CD4-positive, alpha-beta T cell treated with Interleukin-17A for 4 hours (primary cell): ENCODE measurements around the gene RNASEH1.

Source experiments
- DNase-seq: peaks from one replicate; pipeline ENCODE4 v3.0.0-alpha.2; 2020; ENCODE audit warnings: mixed read lengths

Gene RNASEH1

DNA sequence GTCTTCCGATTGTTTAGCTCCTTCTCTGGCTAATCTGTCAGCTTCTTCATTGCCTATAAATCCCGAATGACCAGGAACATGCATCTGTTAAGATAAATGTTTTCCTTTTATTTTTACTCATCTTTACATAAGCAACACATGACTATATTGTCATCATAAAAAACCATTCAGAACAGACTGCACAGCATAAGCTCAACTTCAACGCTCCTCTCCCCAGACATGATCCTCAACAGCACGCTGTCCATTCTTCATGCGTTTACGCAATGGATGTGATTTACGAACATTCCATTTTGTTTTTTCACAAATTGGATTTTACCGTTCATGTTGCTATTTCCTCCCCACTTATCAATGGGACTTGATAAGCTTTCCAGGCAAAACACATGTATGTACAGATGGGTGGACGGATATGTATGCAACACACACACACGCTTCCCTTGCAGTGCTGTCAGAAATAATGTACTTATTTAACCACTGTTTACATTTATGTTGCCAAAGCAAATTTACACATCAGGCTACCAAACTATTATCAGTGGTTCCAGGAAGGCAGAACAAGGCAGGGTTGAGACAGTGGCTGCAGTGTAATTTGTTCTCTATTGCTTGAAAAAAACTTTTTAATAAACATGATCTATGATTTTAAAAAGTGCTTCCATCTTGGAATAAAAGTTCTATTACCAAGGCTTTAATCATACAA, 12.2 kb downstream of the RNASEH1 start:
- DNase-seq, result no peak

GRCh38 chr2:3543023-3543683, 15.0 kb downstream of the RNASEH1 start:
- DNase-seq, result no peak

DNA sequence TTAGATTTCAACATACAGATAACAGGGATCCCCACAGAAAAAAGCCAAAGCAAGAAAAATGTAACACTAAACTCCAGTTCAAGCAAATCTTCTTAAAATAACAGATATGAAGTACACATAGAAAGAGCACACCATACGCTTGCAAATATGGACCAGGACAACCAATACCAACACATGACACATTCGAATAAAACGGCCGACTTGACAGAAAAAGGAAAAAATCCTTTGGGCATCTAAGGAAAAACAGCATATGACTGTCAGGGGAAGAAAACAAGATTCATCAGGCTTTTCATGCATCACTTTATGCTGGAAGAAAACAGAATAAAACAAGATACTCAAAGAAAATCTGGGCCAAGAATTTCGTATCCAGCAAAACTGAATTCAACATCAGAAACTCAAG, 16.0 kb downstream of the RNASEH1 start:
- DNase-seq, result no peak

DNA sequence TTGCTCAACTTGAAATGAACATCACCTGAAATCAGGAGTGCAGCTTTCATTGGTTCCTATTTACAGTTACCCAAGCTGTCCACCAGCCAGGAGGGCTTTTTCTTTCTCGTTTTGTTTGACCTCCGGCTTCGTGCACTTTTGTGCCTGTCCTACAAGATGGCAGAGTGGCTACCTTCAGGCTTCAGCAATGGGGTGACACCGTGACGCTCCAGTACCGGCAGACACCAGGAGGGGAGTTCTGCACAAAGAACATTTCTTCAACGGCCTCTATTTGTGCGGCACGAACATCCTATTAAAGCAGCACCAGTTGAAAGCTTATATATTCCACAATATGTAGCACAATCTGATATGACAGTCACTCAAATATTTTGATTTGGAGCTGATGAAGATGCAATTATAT, 18.3 kb downstream of the RNASEH1 start:
- DNase-seq, result no peak

GRCh38 chr2:3536682-3537632, 21.2 kb downstream of the RNASEH1 start:
- peak; percentile 27 for DNase-seq

DNA sequence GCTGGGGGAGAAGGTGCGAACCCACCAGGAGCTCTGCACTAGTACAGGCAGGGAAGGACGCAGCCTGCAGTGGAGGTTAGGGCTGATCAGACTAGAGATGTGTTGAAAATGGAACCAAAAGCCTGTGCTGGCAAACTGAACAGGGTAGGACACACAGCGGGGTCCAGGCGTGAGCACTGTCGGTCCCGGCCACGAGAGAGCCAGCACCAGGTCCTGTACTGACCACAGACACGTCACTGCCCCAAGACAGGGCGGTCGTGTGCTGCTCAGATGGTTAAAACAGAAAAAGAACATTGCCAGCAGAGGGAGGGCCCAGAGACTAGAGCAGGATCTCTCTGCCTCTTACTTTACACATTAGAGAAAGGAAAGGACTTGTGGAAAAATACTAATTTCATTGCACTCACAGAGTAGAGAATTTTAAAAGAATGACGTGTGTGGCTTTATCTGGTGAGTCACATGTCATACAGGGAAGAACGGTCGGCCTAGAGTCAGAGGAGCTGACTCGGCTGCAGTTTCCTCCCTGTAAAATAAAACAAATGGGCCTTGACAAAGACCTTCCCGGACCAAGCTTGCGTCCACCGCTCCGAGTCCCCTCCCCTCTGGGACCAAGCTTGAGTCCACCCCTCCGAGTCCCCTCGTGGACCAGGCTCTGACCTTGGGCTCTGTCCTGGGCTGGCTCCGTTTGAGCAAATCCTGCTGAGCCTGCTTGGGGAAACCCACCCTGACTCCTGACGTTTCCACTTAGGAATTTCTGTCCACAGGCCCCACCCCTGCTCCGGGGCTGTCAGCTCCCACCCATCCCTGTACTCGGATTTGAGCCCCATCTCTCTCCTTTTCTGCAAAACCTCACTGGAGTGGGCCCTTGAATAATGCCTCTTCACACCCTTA, 22.1 kb downstream of the RNASEH1 start:
- DNase-seq, result no peak

DNA sequence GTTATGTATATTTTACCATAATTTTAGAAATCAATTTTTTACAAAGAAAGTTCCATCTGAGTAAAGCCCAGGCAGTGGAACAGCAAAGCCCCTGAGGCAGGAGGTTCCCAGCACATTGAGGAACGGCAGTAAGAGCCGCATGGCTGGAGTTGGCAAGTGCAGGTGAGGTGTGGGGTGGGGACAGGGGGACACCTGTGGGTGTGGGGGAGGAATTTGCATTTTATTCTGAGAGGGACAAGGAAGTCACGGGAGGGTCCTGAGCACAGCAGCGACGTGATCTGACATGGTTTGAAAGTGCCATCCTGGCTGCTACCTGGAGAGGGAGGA, 22.7 kb downstream of the RNASEH1 start:
- DNase-seq, result no peak

GRCh38 chr2:3534251-3534814, 23.8 kb downstream of the RNASEH1 start:
- DNase-seq, result no peak

DNA sequence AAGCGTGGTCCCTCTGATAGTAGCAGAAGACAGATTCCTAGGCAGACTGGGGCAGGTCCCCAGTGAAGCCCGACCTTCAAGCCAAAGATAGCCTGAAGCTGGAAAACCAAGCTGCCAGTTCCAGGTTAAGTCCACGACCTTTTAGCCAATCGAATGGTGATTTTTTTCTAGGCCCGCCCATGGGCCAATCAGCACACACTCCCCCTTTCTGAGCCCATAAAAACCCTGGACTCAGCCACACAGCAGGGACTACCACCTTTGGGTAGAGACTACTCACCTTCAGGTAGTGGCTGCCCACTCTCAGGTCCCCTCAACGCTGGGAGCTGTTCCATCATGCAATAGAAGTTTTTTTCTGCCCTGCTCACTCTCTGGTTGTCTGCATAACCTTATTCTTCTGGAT, 24.3 kb downstream of the RNASEH1 start:
- DNase-seq, result no peak

DNA sequence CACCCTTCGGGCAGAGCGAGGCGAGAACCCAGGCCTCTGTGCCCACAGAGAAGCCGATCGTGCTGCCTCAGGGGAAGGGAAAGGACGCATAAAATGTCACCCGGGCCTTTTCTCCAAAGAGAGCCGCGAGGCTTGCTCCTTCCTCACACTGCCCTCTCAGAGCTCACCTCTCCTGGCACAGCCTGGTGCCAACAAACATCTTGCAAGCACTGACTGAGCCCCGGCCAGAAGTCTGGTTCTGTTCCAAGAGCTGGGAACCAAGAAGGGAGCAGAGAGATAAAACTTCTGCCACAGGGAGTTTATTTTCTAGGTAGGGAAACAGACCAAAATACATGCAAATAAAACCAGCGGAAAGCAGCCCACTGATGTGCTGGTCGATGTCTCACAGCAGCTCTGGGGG, 25.2 kb downstream of the RNASEH1 start:
- no peak for DNase-seq

DNA sequence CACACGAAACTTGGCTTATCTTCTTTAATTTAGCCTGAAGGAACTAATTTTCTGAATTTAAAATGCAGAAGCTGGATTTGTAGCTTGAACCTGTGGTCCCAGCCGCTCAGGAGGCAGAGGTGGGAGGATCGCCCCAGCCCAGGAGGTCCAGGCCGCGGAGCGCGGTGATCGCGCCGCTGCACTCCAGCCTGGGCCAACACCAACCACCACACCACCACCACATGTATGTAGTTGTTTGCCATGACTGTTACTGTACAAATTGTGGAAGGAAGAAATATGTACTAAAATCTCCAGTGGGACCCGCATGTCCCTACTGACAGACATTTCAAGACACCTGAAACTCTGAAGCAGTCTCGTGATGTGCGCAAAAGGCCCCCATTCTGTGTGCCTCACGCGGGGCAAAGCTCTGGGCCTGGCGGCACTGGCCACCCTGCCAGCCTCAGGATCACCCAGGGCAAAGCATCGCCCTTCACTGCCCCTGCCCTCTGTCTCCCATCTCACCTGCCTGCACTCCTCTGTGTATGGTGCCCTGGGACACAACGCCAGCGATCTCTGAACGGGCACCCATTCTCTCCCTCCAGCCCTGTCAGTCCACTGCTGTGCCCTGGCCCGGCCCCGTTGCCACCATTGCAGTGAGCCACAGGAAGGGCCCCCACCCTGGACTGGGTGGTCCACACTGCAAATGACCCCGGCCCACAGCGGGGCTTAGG, 28.7 kb downstream of the RNASEH1 start:
- no peak for DNase-seq

- no peak for DNase-seq
Measured at GRCh38 chr2:3527886-3528785, 30.0 kb downstream of the RNASEH1 start.

DNA sequence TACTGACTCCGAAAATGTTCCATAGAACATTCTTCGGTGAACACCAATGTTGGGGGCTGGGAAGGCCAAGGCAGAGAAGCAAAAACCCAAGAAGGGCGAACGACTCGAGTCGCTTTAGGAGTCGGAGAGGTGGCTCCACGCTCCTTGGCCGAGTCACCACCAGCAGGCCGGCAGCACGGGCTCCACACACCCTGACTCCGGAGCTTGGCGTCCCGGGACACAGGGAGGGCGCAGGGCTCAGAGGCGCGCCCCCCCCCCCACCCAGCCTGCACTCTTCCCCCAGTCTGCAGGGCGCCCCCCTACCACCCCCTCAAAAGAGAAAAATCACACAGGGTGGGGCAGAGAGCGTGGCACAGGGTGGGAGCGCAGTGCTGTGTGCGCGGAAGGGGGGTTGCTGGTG, 31.3 kb downstream of the RNASEH1 start:
- no peak for DNase-seq

- no peak for DNase-seq
Measured at GRCh38 chr2:3523551-3524041, 34.5 kb downstream of the RNASEH1 start.

DNA sequence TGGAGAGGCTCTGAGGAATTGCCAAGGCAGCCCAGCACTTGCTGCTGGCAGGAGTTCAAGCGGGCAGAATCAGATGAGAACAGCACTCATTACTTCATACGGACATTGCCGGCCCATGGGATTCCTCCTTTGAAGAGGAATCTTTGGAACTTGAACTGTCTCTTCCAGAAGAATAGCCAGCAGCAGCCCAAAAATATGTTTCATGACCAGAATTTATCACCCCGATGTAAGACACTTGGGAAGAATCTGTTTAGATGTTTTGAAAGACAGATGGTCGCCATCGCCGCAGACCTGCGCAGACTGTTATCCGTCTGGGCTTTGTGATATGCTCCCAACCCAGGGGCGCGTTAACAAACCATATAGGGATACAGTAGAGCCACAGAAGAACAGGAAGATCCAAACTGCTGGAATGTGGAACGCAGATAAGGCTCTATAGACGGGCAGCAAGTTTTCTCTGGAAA, 35.1 kb downstream of the RNASEH1 start:
- no peak for DNase-seq

DNA sequence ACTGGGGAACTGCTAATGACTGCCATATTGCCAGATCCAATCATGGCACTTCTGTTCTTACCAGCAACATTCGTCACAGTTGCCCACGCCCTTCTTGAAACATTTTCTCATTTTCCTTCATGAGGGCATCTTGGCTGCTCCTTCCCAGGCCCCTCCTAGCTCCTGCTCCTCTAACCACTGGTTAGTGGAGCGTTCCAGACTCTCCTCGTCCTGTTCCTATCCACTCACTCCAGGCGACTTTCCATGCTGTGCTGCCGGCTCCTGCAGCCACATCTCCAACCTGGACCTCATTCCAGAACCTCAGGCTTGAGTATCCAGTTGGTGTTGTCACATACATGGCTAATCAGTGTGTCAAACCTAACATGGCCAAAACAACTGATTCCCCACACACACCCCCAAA, 37.5 kb downstream of the RNASEH1 start:
- DNase-seq, result no peak

DNA sequence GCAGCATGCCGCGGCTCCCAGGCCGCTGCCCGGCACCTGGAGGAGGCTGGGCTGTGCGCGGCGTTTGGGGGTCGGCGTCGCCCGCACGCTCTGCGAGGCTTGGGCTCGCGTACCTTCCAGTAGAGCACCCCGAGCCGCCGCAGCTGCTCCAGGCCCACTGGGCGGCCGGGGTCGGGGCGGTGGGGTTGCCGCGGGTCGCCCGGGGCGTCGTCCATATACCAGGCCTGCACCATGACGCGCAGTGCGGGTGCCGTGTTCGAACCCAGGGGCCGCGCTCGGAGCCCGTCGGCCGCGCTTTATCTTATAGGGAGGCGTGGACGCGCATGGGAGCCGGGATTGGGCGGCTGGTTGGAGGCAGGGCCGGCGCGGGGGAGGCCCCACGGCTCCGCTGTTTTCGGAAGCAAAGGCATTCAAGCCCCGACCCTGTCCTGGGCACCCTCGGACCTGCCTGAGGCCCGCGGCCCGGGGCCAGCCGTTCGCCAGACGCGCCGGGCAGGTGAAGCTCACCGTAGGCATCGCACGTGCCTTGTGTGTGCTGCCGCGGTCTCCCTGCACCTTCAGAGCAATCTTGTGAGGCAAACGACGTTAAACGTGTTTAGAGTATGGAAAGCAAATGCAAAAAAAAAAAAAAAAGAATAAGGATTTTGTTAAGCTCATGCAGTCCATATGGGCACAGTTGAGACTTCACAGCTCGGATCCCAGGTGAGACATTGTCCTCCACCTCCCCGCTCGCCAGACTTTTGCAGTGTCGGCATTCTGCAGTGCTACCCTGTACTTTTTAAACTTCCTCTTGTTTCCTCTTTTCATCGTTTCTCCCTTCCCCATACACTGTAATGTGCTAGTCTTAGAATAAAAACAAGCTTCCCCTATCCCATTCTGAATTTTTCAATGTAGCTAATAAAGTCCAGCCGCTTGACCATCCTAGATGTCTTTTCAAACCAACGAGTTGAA, 38.6 kb downstream of the RNASEH1 start, which contains the start of gene ADI1:
Gene ADI1, minus strand, starts transcription at position 277 of the 951 bp plus-strand sequence. Its CDS starts 44 bp downstream, at position 233.
- peak; percentile 80 for DNase-seq

DNA sequence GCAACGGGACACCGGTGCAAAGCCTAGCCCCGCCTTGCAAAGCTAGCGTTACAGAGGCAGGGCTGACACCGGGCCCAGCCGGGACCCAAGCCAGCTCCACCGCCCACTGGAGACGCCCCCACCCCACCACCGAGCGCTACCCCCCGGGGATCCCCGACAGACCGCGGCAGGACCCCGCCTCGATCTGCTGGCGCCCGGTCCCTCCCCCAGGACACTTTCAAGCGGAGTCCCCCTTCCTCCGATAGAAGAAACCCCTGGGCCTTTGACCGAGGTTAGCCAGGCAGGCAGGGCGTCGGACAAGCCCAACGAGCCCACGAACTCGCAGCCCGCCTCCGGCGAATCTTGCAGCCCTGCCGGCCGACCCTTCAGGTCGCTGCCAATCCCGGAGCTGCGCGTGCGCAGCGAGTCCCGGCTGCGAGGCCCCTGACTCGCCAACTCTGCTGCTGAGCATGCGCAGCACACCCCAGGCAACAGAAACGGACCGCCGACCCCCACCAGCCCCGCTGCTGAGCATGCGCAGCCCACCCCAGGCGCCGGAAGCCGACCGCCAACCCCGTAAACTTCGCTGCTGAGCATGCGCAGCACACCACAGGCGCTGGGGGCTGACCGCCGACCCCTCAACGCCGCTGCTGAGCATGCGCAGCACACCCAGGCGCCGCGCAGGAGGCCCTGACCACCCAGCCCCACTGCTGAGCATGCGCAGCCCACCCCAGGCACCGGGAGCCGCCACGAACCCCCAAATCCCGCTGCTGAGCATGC, 39.5 kb downstream of the RNASEH1 start:
- DNase-seq, result peak; percentile 99
